GM12873 (cell line): ENCODE measurements around the gene AP1S2.

Experiments used
- CTCF ChIP-seq: IDR thresholded peaks from 2 replicates; pipeline ENCODE4 v1.5.1; 2012; ENCODE audit warnings: low read depth, mild to moderate bottlenecking, moderate library complexity, low read length, control low read depth; ENCODE audit not compliant: insufficient read depth; ENCODE audit errors: missing control alignments

The AP1S2 gene

GRCh38 chrX:15838017-15838416 lies 16.6 kb downstream of the AP1S2 start:
- peak; percentile 62 for TF ChIP-seq CTCF

- no peak for TF ChIP-seq CTCF
Observed at GRCh38 chrX:15834827-15835595, 19.6 kb downstream of the AP1S2 start.

- TF ChIP-seq CTCF = no peak
Observed at GRCh38 chrX:15834053-15834452, 20.6 kb downstream of the AP1S2 start.

- TF ChIP-seq CTCF = no peak
Observed at GRCh38 chrX:15829217-15829616, 25.4 kb downstream of the AP1S2 start.

GRCh38 chrX:15825936-15826335 lies 28.7 kb downstream of the AP1S2 start:
- no peak for TF ChIP-seq CTCF

- TF ChIP-seq CTCF = no peak
Observed at GRCh38 chrX:15822922-15823321, 31.7 kb downstream of the AP1S2 start.

- no peak for TF ChIP-seq CTCF
Observed at GRCh38 chrX:15820106-15821073, 34.2 kb downstream of the AP1S2 start.
